GM23338 (cell line): ENCODE results near the gene GBP6. TPM values are rescaled to one million over a fixed set of nuclear protein-coding genes. Genes with fewer than 3 reads are reported as not detected.

Experiments used
- ATAC-seq: fragments of 200-7000 bp; cut with Tn5 transposase; 3 replicates; pipeline ENCODE4 v1.9.1; 2020
- DNase-seq: peaks from one replicate; pipeline ENCODE4 v3.0.0-alpha.2; 2015; ENCODE audit warnings: low spot score
- H2AFZ ChIP-seq: fragments of 200-600 bp; sonication (generic); 2 replicates; pipeline ENCODE4 v1.8.0; 2016; ENCODE audit warnings: antibody characterized with exemption, mild to moderate bottlenecking, moderate library complexity
- H3F3A ChIP-seq: fragments of 200-600 bp; sonication (generic); replicated peaks from 2 replicates; pipeline ENCODE4 v1.8.0; 2017; ENCODE audit warnings: antibody characterized with exemption, mixed run types, low read depth
- H3K27ac ChIP-seq: fragments of 200-600 bp; sonication (generic); 2 replicates; pipeline ENCODE4 v1.6.1; 2016; ENCODE audit warnings: low read depth
- H3K27me3 ChIP-seq: fragments of 200-600 bp; sonication (generic); 2 replicates; pipeline ENCODE4 v1.8.0; 2016; ENCODE audit warnings: mild to moderate bottlenecking, mixed run types, moderate library complexity; ENCODE audit not compliant: insufficient read depth
- H3K36me3 ChIP-seq: fragments of 200-600 bp; sonication (generic); 2 replicates; pipeline ENCODE4 v1.8.0; 2016; ENCODE audit warnings: mild to moderate bottlenecking; ENCODE audit not compliant: insufficient read depth
- H3K4me1 ChIP-seq: fragments of 200-600 bp; sonication (generic); 2 replicates; pipeline ENCODE4 v1.8.0; 2016; ENCODE audit warnings: mild to moderate bottlenecking, moderate library complexity; ENCODE audit not compliant: insufficient read depth
- H3K4me2 ChIP-seq: fragments of 200-600 bp; sonication (generic); 2 replicates; pipeline ENCODE4 v1.7.1; 2017; ENCODE audit warnings: mixed run types
- H3K4me3 ChIP-seq: fragments of 200-600 bp; sonication (generic); 2 replicates; pipeline ENCODE4 v1.6.1; 2016; ENCODE audit warnings: mixed run types
- H3K79me2 ChIP-seq: fragments of 200-600 bp; sonication (generic); replicated peaks from 2 replicates; pipeline ENCODE4 v1.8.0; 2017; ENCODE audit warnings: mild to moderate bottlenecking; ENCODE audit not compliant: insufficient read depth
- H3K9me2 ChIP-seq: fragments of 200-600 bp; sonication (generic); 2 replicates; pipeline ENCODE4 v1.8.0; 2017; ENCODE audit not compliant: insufficient read depth
- H4K20me1 ChIP-seq: fragments of 200-600 bp; sonication (generic); replicated peaks from 2 replicates; pipeline ENCODE4 v1.8.0; 2017; ENCODE audit warnings: mild to moderate bottlenecking; ENCODE audit not compliant: insufficient read depth
- H3K27ac Mint-ChIP-seq: 2 replicates; pipeline ENCODE4 v1.8.0; 2020; ENCODE audit warnings: inconsistent platforms, mild to moderate bottlenecking, moderate library complexity, mixed read lengths
- H3K27me3 Mint-ChIP-seq: 3 replicates; pipeline ENCODE4 v1.8.0; 2022; ENCODE audit warnings: low read depth, mild to moderate bottlenecking, moderate library complexity, mixed read lengths, inconsistent platforms; ENCODE audit not compliant: insufficient read depth, poor library complexity
- H3K36me3 Mint-ChIP-seq: 3 replicates; pipeline ENCODE4 v1.8.0; 2021; ENCODE audit warnings: low read depth, mild to moderate bottlenecking, inconsistent platforms, moderate library complexity, mixed read lengths
- H3K4me1 Mint-ChIP-seq: 3 replicates; pipeline ENCODE4 v1.8.0; 2020; ENCODE audit warnings: mild to moderate bottlenecking, inconsistent platforms, mixed read lengths
- H3K4me3 Mint-ChIP-seq: 3 replicates; pipeline ENCODE4 v1.8.0; 2021; ENCODE audit warnings: moderate library complexity, mild to moderate bottlenecking, inconsistent platforms, mixed read lengths
- H3K9me3 Mint-ChIP-seq: 3 replicates; pipeline ENCODE4 v1.8.0; 2020; ENCODE audit warnings: moderate library complexity, mild to moderate bottlenecking, inconsistent platforms, mixed read lengths
- CREB1 ChIP-seq: fragments of 250-450 bp; sonication (Bioruptor Pico); IDR thresholded peaks from 2 replicates; pipeline ENCODE4 v1.5.0; 2020; ENCODE audit warnings: low read depth, mild to moderate bottlenecking, moderate library complexity
- EZH2 ChIP-seq: fragments of 200-600 bp; sonication (generic); IDR thresholded peaks from one replicate; pipeline ENCODE4 v1.8.0; 2017; ENCODE audit warnings: antibody characterized with exemption, mild to moderate bottlenecking, low read depth; ENCODE audit not compliant: unreplicated experiment
- JUNB ChIP-seq: IDR thresholded peaks from one replicate; pipeline ENCODE4 v1.6.1; 2016; ENCODE audit warnings: antibody characterized with exemption; ENCODE audit not compliant: unreplicated experiment
- NANOG ChIP-seq: IDR thresholded peaks from 2 replicates; pipeline ENCODE4 v1.6.1; 2016; ENCODE audit warnings: antibody characterized with exemption, borderline replicate concordance
- POLR2AphosphoS5 ChIP-seq: IDR thresholded peaks from 2 replicates; pipeline ENCODE4 v1.6.1; 2016; ENCODE audit warnings: antibody characterized with exemption, low read depth
- STAT1 ChIP-seq: IDR thresholded peaks from one replicate; pipeline ENCODE4 v1.6.1; 2016; ENCODE audit warnings: antibody characterized with exemption; ENCODE audit not compliant: unreplicated experiment
- ZNF114 ChIP-seq: fragments of 250-450 bp; sonication (Bioruptor Pico); IDR thresholded peaks from 2 replicates; pipeline ENCODE4 v1.5.0; 2020; ENCODE audit warnings: mild to moderate bottlenecking, moderate library complexity
- ZNF331 ChIP-seq: fragments of 250-450 bp; sonication (Bioruptor Pico); IDR thresholded peaks from 2 replicates; pipeline ENCODE4 v1.5.0; 2020; ENCODE audit warnings: low read depth, mild to moderate bottlenecking, moderate library complexity
- polyA plus RNA-seq: library from polyadenylated mRNA; unstranded; fragments of >200 nt; fragmentation: Nextera tagmentation; extraction: Ambion mirVana; gene quantifications from 2 replicates; pipeline ENCODE4 v1.2.1, GENCODE V29; 2016
- total RNA-seq: library from RNA; depleted of rRNA; stranded (reverse); fragments of >200 nt; shearing (Covaris generic); gene quantifications from 2 replicates; pipeline ENCODE4 v1.2.3, GENCODE V29; 2014
- TF ChIP-seq, protein P1 (sequence below), 2 experiments: fragments of 200-600 bp in 1 of 2; sonication (generic) in 1 of 2; conservative IDR thresholded peaks; 2 replicates each; pipeline versions ENCODE4 v1.5.1 to v1.6.1; 2016 to 2017; ENCODE audit warnings: antibody characterized with exemption in 2 of 2, low read depth in 2 of 2, mild to moderate bottlenecking in 2 of 2, moderate library complexity in 1 of 2
- TF ChIP-seq, protein P2 (sequence below): IDR thresholded peaks from one replicate; pipeline ENCODE4 v1.6.1; 2018; ENCODE audit warnings: antibody characterized with exemption; ENCODE audit not compliant: unreplicated experiment
- TF ChIP-seq, protein P3 (sequence below): IDR thresholded peaks from 2 replicates; pipeline ENCODE4 v1.6.1; 2016; ENCODE audit warnings: antibody characterized with exemption

The GBP6 gene
- total and polyA plus RNA-seq, 2 experiments from 2014 or later: not detected

DNA sequence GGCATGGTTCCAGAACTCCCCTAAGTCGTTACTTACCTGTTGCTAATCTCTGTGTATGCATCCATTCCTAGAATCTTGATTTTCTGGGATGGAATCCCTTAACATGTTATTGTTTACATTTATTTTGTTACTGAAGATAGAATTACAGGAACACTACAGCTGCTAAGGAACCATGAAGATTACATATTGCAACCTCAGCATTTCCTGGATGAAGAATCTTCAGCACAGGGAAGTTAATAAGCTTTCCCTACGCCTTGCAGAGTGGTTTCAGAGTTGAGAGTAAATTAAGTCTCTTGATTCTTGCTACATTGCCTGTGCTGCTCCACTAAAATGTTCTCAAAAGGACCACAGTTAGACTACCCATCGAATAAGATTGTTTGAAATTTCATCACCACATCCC is 31.4 kb upstream of the GBP6 start:
- H3K4me1 ChIP-seq: no peaks in the 10 kb centered on the region
- TF ChIP-seq ZNF331 (no peak), CREB1 (CRISPR knock-in tag) (no peak), ZNF114 (no peak), EZH2 (no peak), POLR2AphosphoS5 (no peak), NANOG (no peak), STAT1 (no peak), JUNB (no peak)
- TF ChIP-seq, protein P1, sequence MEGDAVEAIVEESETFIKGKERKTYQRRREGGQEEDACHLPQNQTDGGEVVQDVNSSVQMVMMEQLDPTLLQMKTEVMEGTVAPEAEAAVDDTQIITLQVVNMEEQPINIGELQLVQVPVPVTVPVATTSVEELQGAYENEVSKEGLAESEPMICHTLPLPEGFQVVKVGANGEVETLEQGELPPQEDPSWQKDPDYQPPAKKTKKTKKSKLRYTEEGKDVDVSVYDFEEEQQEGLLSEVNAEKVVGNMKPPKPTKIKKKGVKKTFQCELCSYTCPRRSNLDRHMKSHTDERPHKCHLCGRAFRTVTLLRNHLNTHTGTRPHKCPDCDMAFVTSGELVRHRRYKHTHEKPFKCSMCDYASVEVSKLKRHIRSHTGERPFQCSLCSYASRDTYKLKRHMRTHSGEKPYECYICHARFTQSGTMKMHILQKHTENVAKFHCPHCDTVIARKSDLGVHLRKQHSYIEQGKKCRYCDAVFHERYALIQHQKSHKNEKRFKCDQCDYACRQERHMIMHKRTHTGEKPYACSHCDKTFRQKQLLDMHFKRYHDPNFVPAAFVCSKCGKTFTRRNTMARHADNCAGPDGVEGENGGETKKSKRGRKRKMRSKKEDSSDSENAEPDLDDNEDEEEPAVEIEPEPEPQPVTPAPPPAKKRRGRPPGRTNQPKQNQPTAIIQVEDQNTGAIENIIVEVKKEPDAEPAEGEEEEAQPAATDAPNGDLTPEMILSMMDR (conservative IDR thresholded peaks at IDR 0.05; ENCODE audit: low read depth in 2 of 2): no peak
- TF ChIP-seq, protein P2, sequence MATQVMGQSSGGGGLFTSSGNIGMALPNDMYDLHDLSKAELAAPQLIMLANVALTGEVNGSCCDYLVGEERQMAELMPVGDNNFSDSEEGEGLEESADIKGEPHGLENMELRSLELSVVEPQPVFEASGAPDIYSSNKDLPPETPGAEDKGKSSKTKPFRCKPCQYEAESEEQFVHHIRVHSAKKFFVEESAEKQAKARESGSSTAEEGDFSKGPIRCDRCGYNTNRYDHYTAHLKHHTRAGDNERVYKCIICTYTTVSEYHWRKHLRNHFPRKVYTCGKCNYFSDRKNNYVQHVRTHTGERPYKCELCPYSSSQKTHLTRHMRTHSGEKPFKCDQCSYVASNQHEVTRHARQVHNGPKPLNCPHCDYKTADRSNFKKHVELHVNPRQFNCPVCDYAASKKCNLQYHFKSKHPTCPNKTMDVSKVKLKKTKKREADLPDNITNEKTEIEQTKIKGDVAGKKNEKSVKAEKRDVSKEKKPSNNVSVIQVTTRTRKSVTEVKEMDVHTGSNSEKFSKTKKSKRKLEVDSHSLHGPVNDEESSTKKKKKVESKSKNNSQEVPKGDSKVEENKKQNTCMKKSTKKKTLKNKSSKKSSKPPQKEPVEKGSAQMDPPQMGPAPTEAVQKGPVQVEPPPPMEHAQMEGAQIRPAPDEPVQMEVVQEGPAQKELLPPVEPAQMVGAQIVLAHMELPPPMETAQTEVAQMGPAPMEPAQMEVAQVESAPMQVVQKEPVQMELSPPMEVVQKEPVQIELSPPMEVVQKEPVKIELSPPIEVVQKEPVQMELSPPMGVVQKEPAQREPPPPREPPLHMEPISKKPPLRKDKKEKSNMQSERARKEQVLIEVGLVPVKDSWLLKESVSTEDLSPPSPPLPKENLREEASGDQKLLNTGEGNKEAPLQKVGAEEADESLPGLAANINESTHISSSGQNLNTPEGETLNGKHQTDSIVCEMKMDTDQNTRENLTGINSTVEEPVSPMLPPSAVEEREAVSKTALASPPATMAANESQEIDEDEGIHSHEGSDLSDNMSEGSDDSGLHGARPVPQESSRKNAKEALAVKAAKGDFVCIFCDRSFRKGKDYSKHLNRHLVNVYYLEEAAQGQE: no peak
- TF ChIP-seq, protein P3, sequence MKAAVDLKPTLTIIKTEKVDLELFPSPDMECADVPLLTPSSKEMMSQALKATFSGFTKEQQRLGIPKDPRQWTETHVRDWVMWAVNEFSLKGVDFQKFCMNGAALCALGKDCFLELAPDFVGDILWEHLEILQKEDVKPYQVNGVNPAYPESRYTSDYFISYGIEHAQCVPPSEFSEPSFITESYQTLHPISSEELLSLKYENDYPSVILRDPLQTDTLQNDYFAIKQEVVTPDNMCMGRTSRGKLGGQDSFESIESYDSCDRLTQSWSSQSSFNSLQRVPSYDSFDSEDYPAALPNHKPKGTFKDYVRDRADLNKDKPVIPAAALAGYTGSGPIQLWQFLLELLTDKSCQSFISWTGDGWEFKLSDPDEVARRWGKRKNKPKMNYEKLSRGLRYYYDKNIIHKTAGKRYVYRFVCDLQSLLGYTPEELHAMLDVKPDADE: no peak
- H3K4me3 Mint-ChIP-seq: no peak overlapping the region
- H3K9me2 ChIP-seq: peaks cover 16% of the 10 kb centered on the region
- H3K9me3 Mint-ChIP-seq: peaks cover 22% of the 10 kb centered on the region
- no peak overlapping the region for H3K27ac ChIP-seq
- H3K27ac Mint-ChIP-seq: no peak overlapping the region
- no peaks in the 10 kb centered on the region for H3K4me1 Mint-ChIP-seq
- H3K79me2 ChIP-seq: no peaks in the 10 kb centered on the region
- ATAC-seq (no peak), DNase-seq (no peak)
- H4K20me1 ChIP-seq: no peaks in the 10 kb centered on the region
- H3K36me3 ChIP-seq: no peaks in the 10 kb centered on the region
- no peaks in the 10 kb centered on the region for H3F3A ChIP-seq
- H3K4me3 ChIP-seq: no peak overlapping the region
- no peaks in the 10 kb centered on the region for H3K27me3 Mint-ChIP-seq
- H2AFZ ChIP-seq: no peak overlapping the region
- peaks cover 5% of the 10 kb centered on the region for H3K36me3 Mint-ChIP-seq
- H3K27me3 ChIP-seq: no peaks in the 10 kb centered on the region
- no peak overlapping the region for H3K4me2 ChIP-seq
